HEK293 (cell line): Measurements from ENCODE around the gene MCM3AP.

ENCODE experiments used
- CTCF ChIA-PET: fragments of 350-600 bp; formaldehyde crosslinking; extraction: SDS; loops from one replicate; lab custom pipeline; 2021; ENCODE audit warnings: antibody characterized with exemption; lab: Yijun Ruan, JAX
- POLR2A ChIA-PET: fragments of 300-600 bp; formaldehyde crosslinking; extraction: SDS; loops from one replicate; lab custom pipeline; 2020; ENCODE audit warnings: antibody characterized with exemption, inconsistent platforms; lab: Yijun Ruan, JAX
- H3K27ac ChIP-seq: fragments of 200-500 bp; sonication (Bioruptor generic); 2 replicates; pipeline ENCODE4 v1.5.1; 2014; ENCODE audit warnings: low read depth, low read length, control low read depth, inconsistent platforms; ENCODE audit errors: extremely low read depth
- H3K36me3 ChIP-seq, 2 experiments: fragments of 200-500 bp in 1 of 2; sonication (Bioruptor generic) in 1 of 2; 1 replicate in 1 of 2; 2 replicates in 1 of 2; pipeline ENCODE4 v1.5.1; 2014 to 2017; ENCODE audit warnings: inconsistent platforms in 2 of 2, low read length in 2 of 2; ENCODE audit not compliant: control insufficient read depth in 2 of 2, insufficient read depth in 1 of 2
- H3K4me1 ChIP-seq: fragments of 200-500 bp; sonication (Bioruptor generic); 2 replicates; pipeline ENCODE4 v1.5.1; 2014; ENCODE audit warnings: mild to moderate bottlenecking, low read length, inconsistent platforms; ENCODE audit not compliant: control insufficient read depth, insufficient read depth
- H3K4me3 ChIP-seq: 2 replicates; pipeline ENCODE4 v1.5.1; 2011; ENCODE audit warnings: low read depth, mild to moderate bottlenecking, control low read depth, low read length, moderate library complexity
- H3K9me3 ChIP-seq: fragments of 200-500 bp; sonication (Bioruptor generic); 2 replicates; pipeline ENCODE4 v1.5.1; 2014; ENCODE audit warnings: low read depth, low read length, inconsistent platforms; ENCODE audit not compliant: control insufficient read depth, insufficient read depth
- EGR2 ChIP-seq: fragments of 450-650 bp; formaldehyde crosslinking; IDR thresholded peaks from 2 replicates; pipeline ENCODE4 v1.5.1; 2016; ENCODE audit warnings: low read depth, missing biosample characterization, missing genetic modification characterization
- GLIS2 ChIP-seq: fragments of 450-650 bp; formaldehyde crosslinking; IDR thresholded peaks from 2 replicates; pipeline ENCODE4 v1.5.1; 2016; ENCODE audit warnings: missing biosample characterization, missing genetic modification characterization
- HOXD13 ChIP-seq: sonication (generic); formaldehyde crosslinking; IDR thresholded peaks from 2 replicates; pipeline ENCODE4 v1.8.0; 2022; ENCODE audit warnings: missing genetic modification reagents, borderline replicate concordance
- KLF10 ChIP-seq: fragments of 450-650 bp; IDR thresholded peaks from 2 replicates; pipeline ENCODE4 v1.5.1; 2018; ENCODE audit warnings: missing biosample characterization, mild to moderate bottlenecking, missing genetic modification characterization
- KLF9 ChIP-seq: fragments of 450-650 bp; formaldehyde crosslinking; IDR thresholded peaks from 2 replicates; pipeline ENCODE4 v1.5.1; 2016; ENCODE audit warnings: missing biosample characterization, missing genetic modification characterization, low read depth
- SCRT2 ChIP-seq: fragments of 450-650 bp; formaldehyde crosslinking; IDR thresholded peaks from 2 replicates; pipeline ENCODE4 v1.5.1; 2016; ENCODE audit warnings: missing biosample characterization, missing genetic modification characterization
- SP2 ChIP-seq: fragments of 450-650 bp; formaldehyde crosslinking; IDR thresholded peaks from 2 replicates; pipeline ENCODE4 v1.5.1; 2016; ENCODE audit warnings: missing biosample characterization, missing genetic modification characterization
- SP3 ChIP-seq: fragments of 450-650 bp; formaldehyde crosslinking; IDR thresholded peaks from 2 replicates; pipeline ENCODE4 v1.5.1; 2016; ENCODE audit warnings: missing biosample characterization, missing genetic modification characterization
- ZBTB1 ChIP-seq: fragments of 450-650 bp; formaldehyde crosslinking; IDR thresholded peaks from 2 replicates; pipeline ENCODE4 v1.5.1; 2016; ENCODE audit warnings: missing biosample characterization, missing genetic modification characterization
- ZBTB8A ChIP-seq: fragments of 450-650 bp; formaldehyde crosslinking; IDR thresholded peaks from 2 replicates; pipeline ENCODE4 v1.5.1; 2016; ENCODE audit warnings: missing biosample characterization, missing genetic modification characterization
- ZFHX2 ChIP-seq: fragments of 450-650 bp; formaldehyde crosslinking; conservative IDR thresholded peaks from 2 replicates; pipeline ENCODE4 v1.5.1; 2016; ENCODE audit warnings: missing biosample characterization, missing genetic modification characterization
- ZNF174 ChIP-seq: fragments of 450-650 bp; formaldehyde crosslinking; IDR thresholded peaks from 2 replicates; pipeline ENCODE4 v1.5.0; 2017; ENCODE audit warnings: missing biosample characterization, mild to moderate bottlenecking, missing genetic modification characterization
- ZNF211 ChIP-seq: fragments of 450-650 bp; formaldehyde crosslinking; IDR thresholded peaks from 2 replicates; pipeline ENCODE4 v1.5.1; 2016; ENCODE audit warnings: low read depth, missing biosample characterization, missing genetic modification characterization
- ZNF23 ChIP-seq: fragments of 450-650 bp; formaldehyde crosslinking; IDR thresholded peaks from 2 replicates; pipeline ENCODE4 v1.5.1; 2016; ENCODE audit warnings: missing biosample characterization, missing genetic modification characterization, borderline replicate concordance
- ZNF335 ChIP-seq: fragments of 450-650 bp; formaldehyde crosslinking; conservative IDR thresholded peaks from 2 replicates; pipeline ENCODE4 v1.5.1; 2016; ENCODE audit warnings: missing biosample characterization, missing genetic modification characterization
- ZNF510 ChIP-seq: fragments of 450-650 bp; formaldehyde crosslinking; IDR thresholded peaks from 2 replicates; pipeline ENCODE4 v1.5.1; 2018; ENCODE audit warnings: mild to moderate bottlenecking, missing genetic modification characterization, missing biosample characterization; ENCODE audit not compliant: insufficient replicate concordance
- ZNF521 ChIP-seq: fragments of 450-650 bp; formaldehyde crosslinking; IDR thresholded peaks from 2 replicates; pipeline ENCODE4 v1.5.1; 2017; ENCODE audit warnings: missing biosample characterization, mild to moderate bottlenecking, missing genetic modification characterization
- ZNF623 ChIP-seq: fragments of 450-650 bp; formaldehyde crosslinking; IDR thresholded peaks from 2 replicates; pipeline ENCODE4 v1.5.1; 2016; ENCODE audit warnings: missing biosample characterization, missing genetic modification characterization
- ZNF785 ChIP-seq: fragments of 450-650 bp; formaldehyde crosslinking; IDR thresholded peaks from 2 replicates; pipeline ENCODE4 v1.5.1; 2016; ENCODE audit warnings: missing biosample characterization, missing genetic modification characterization
- ZSCAN30 ChIP-seq: fragments of 450-650 bp; IDR thresholded peaks from 2 replicates; pipeline ENCODE4 v1.5.1; 2018; ENCODE audit warnings: missing biosample characterization, mild to moderate bottlenecking, missing genetic modification characterization, moderate library complexity
- TF ChIP-seq, protein P1 (sequence below): fragments of 450-650 bp; IDR thresholded peaks from 2 replicates; pipeline ENCODE4 v1.5.1; 2018; ENCODE audit warnings: missing biosample characterization, missing genetic modification characterization
- TF ChIP-seq, protein P2 (sequence below): fragments of 450-650 bp; formaldehyde crosslinking; IDR thresholded peaks from 2 replicates; pipeline ENCODE4 v1.5.1; 2016; ENCODE audit warnings: missing biosample characterization, missing genetic modification characterization
- TF ChIP-seq, protein P3 (sequence below): fragments of 450-650 bp; formaldehyde crosslinking; IDR thresholded peaks from 2 replicates; pipeline ENCODE4 v1.5.1; 2016; ENCODE audit warnings: missing biosample characterization, missing genetic modification characterization
- TF ChIP-seq, protein P4 (sequence below): fragments of 450-650 bp; formaldehyde crosslinking; IDR thresholded peaks from 2 replicates; pipeline ENCODE4 v1.5.1; 2016; ENCODE audit warnings: missing biosample characterization, missing genetic modification characterization
- TF ChIP-seq, protein P5 (sequence below): fragments of 450-650 bp; formaldehyde crosslinking; IDR thresholded peaks from 2 replicates; pipeline ENCODE4 v1.5.1; 2016; ENCODE audit warnings: missing biosample characterization, missing genetic modification characterization
- TF ChIP-seq, protein P6 (sequence below): fragments of 450-650 bp; formaldehyde crosslinking; optimal IDR thresholded peaks from 2 replicates; pipeline ENCODE3; 2016; ENCODE audit warnings: missing biosample characterization, mild to moderate bottlenecking, missing genetic modification characterization
- TF ChIP-seq, protein P7 (sequence below): fragments of 450-650 bp; formaldehyde crosslinking; IDR thresholded peaks from 2 replicates; pipeline ENCODE4 v1.5.1; 2016; ENCODE audit warnings: missing biosample characterization, missing genetic modification characterization, low read depth

Gene MCM3AP

DNA sequence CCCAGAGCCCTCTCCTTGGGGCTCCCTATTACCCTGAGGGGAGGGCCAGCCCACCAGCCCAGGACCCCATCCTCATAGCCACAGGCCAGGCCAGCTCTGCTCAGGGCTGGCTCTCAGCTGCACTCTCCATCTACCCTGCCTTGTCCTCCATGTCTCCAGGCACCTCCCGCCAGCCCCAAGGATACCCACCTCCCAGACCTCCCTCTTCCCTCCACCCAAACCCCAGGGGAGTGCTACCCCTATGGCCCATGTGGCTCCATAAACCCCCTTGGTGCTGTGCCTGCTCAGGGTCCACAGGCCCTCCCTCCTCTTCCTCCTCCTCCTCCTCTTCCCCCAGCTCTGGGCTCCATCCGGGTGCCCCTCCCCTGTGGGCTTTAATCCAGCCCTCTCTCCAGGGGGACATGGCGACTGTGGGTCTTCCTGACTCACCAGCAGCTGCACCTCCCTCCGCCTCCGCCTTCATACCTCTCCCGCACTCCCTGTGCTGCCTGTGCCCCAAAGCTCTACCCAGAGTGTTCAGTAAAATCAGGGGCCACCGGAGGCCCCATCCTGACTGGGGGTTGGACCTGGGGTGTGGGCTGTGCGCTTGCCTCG is 9.9 kb upstream of the MCM3AP start (continued):
- TF ChIP-seq, protein P1, sequence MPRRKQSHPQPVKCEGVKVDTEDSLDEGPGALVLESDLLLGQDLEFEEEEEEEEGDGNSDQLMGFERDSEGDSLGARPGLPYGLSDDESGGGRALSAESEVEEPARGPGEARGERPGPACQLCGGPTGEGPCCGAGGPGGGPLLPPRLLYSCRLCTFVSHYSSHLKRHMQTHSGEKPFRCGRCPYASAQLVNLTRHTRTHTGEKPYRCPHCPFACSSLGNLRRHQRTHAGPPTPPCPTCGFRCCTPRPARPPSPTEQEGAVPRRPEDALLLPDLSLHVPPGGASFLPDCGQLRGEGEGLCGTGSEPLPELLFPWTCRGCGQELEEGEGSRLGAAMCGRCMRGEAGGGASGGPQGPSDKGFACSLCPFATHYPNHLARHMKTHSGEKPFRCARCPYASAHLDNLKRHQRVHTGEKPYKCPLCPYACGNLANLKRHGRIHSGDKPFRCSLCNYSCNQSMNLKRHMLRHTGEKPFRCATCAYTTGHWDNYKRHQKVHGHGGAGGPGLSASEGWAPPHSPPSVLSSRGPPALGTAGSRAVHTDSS: peak; percentile 86
- 0 out of 2 replicates have a peak, but pooled peaks have one; percentile 20 for TF ChIP-seq SP2
- peak; percentile 46; the same call in 1 of the 2 replicates for TF ChIP-seq ZBTB8A (tag by site-specific recombination)
- TF ChIP-seq ZNF623 (tag by site-specific recombination): 0 out of 2 replicates have a peak, but pooled peaks have one; percentile 13
- TF ChIP-seq, protein P2, sequence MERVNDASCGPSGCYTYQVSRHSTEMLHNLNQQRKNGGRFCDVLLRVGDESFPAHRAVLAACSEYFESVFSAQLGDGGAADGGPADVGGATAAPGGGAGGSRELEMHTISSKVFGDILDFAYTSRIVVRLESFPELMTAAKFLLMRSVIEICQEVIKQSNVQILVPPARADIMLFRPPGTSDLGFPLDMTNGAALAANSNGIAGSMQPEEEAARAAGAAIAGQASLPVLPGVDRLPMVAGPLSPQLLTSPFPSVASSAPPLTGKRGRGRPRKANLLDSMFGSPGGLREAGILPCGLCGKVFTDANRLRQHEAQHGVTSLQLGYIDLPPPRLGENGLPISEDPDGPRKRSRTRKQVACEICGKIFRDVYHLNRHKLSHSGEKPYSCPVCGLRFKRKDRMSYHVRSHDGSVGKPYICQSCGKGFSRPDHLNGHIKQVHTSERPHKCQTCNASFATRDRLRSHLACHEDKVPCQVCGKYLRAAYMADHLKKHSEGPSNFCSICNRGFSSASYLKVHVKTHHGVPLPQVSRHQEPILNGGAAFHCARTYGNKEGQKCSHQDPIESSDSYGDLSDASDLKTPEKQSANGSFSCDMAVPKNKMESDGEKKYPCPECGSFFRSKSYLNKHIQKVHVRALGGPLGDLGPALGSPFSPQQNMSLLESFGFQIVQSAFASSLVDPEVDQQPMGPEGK (tag by site-specific recombination): peak; percentile 31; the same call in 1 of the 2 replicates
- peak; percentile 60 for TF ChIP-seq GLIS2 (tag by site-specific recombination)
- TF ChIP-seq, protein P3, sequence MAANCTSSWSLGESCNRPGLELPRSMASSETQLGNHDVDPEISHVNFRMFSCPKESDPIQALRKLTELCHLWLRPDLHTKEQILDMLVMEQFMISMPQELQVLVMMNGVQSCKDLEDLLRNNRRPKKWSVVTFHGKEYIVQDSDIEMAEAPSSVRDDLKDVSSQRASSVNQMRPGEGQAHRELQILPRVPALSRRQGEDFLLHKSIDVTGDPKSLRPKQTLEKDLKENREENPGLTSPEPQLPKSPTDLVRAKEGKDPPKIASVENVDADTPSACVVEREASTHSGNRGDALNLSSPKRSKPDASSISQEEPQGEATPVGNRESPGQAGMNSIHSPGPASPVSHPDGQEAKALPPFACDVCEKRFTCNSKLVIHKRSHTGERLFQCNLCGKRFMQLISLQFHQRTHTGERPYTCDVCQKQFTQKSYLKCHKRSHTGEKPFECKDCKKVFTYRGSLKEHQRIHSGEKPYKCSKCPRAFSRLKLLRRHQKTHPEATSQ: 0 out of 2 replicates have a peak, but pooled peaks have one; percentile 12
- no peak for TF ChIP-seq SCRT2 (tag by site-specific recombination)
- TF ChIP-seq ZFHX2: peak; percentile 78
- TF ChIP-seq, protein P4, sequence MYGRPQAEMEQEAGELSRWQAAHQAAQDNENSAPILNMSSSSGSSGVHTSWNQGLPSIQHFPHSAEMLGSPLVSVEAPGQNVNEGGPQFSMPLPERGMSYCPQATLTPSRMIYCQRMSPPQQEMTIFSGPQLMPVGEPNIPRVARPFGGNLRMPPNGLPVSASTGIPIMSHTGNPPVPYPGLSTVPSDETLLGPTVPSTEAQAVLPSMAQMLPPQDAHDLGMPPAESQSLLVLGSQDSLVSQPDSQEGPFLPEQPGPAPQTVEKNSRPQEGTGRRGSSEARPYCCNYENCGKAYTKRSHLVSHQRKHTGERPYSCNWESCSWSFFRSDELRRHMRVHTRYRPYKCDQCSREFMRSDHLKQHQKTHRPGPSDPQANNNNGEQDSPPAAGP: 0 out of 2 replicates have a peak, but pooled peaks have one; percentile 71
- 0 out of 2 replicates have a peak, but pooled peaks have one; percentile 36 for TF ChIP-seq SP3 (tag by site-specific recombination)
- peak; percentile 59; the same call in 1 of the 2 replicates for TF ChIP-seq EGR2 (tag by site-specific recombination)
- TF ChIP-seq, protein P5, sequence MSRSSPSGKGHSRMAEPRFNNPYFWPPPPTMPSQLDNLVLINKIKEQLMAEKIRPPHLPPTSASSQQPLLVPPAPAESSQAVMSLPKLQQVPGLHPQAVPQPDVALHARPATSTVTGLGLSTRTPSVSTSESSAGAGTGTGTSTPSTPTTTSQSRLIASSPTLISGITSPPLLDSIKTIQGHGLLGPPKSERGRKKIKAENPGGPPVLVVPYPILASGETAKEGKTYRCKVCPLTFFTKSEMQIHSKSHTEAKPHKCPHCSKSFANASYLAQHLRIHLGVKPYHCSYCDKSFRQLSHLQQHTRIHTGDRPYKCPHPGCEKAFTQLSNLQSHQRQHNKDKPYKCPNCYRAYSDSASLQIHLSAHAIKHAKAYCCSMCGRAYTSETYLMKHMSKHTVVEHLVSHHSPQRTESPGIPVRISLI (tag by site-specific recombination): no peak
- TF ChIP-seq, protein P6, sequence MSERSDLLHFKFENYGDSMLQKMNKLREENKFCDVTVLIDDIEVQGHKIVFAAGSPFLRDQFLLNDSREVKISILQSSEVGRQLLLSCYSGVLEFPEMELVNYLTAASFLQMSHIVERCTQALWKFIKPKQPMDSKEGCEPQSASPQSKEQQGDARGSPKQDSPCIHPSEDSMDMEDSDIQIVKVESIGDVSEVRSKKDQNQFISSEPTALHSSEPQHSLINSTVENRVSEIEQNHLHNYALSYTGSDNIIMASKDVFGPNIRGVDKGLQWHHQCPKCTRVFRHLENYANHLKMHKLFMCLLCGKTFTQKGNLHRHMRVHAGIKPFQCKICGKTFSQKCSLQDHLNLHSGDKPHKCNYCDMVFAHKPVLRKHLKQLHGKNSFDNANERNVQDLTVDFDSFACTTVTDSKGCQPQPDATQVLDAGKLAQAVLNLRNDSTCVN (tag by site-specific recombination): peak; percentile 9

DNA sequence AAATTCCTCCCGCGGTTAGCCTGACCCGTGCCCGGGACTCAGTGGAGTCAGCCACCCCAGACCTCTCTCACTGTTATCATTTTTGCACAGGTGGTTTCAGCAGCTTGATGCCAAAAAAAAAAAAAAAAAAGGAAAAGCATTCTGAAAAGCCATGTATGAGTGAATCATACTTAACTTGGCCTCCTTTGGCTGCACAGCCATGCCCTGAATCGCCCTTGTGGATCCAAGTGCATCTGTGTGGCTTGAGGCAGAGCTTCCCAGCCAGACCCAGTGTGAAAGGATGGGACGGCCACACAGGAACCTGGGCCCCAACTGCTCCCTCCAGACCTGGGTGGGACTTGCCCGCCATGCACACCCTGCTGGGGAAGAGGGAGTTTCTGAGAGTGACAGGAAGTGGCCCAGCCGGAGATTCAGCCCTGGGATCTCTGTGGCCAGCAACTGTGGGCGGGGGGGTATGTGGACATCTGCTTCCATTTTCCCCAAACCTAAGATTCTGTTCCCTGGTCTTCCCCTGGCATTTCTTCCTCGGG is 9.3 kb upstream of the MCM3AP start:
- Histone ChIP-seq H3K4me3 (no peak overlapping the region), H3K4me1 (no peaks in the 10 kb centered on the region; the same call in 1 of the 2 replicates), H3K36me3 (peaks cover 12 to 23% of the 10 kb centered on the region in 2 experiments; a peak in 2 of 3 replicates), H3K9me3 (no peaks in the 10 kb centered on the region), H3K27ac (no peak overlapping the region)
- CTCF ChIA-PET: no interaction called here
- POLR2A ChIA-PET: interaction anchor here (1.4 kb wide), 1 partner anchor 11 kb away, joined by 7 read pairs; no protein-coding TSS in a partner anchor
- no peak for TF ChIP-seq ZNF335
- TF ChIP-seq ZNF521: no peak
- no peak for TF ChIP-seq KLF10 (tag by site-specific recombination)
- TF ChIP-seq KLF9 (tag by site-specific recombination): no peak
- no peak for TF ChIP-seq HOXD13 (CRISPR knock-in tag)
- no peak for TF ChIP-seq ZBTB1 (tag by site-specific recombination)
- no peak for TF ChIP-seq ZSCAN30 (tag by site-specific recombination)
- no peak for TF ChIP-seq ZNF510
- TF ChIP-seq, protein P7, sequence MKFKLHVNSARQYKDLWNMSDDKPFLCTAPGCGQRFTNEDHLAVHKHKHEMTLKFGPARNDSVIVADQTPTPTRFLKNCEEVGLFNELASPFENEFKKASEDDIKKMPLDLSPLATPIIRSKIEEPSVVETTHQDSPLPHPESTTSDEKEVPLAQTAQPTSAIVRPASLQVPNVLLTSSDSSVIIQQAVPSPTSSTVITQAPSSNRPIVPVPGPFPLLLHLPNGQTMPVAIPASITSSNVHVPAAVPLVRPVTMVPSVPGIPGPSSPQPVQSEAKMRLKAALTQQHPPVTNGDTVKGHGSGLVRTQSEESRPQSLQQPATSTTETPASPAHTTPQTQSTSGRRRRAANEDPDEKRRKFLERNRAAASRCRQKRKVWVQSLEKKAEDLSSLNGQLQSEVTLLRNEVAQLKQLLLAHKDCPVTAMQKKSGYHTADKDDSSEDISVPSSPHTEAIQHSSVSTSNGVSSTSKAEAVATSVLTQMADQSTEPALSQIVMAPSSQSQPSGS: no peak
- no peak for TF ChIP-seq ZNF211 (tag by site-specific recombination)
- no peak for TF ChIP-seq ZNF785 (tag by site-specific recombination)
- no peak for TF ChIP-seq ZNF23 (tag by site-specific recombination)
- no peak for TF ChIP-seq ZNF174
